Aorta (tissue), 5 donors: ENCODE results near the gene SAMD4A. TPM values are rescaled to one million over a fixed set of nuclear protein-coding genes. Genes with fewer than 3 reads are reported as not detected.
A peak's percentile ranks its signal among the peaks of the same experiment; 100 is the strongest.

Experiments used
- ATAC-seq: fragments of 200-7000 bp; cut with Tn5 transposase; one replicate; pipeline ENCODE4 v1.9.1; 2022; ENCODE audit warnings: moderate library complexity; ENCODE audit not compliant: low FRiP score
- DNase-seq, 2 donors: peaks; one replicate each; pipeline ENCODE4 v3.0.0-alpha.2; 2020
- H3K27ac ChIP-seq, 2 donors: one replicate each; pipeline ENCODE4 v1.5.1; 2013; ENCODE audit warnings: low read length in 2 of 2, mild to moderate bottlenecking in 2 of 2, moderate library complexity in 2 of 2, control low read depth in 1 of 2, inconsistent platforms in 1 of 2, low read depth in 1 of 2
- H3K27me3 ChIP-seq, 2 donors: one replicate each; pipeline ENCODE4 v1.6.1; 2013; ENCODE audit warnings: control low read depth in 1 of 2, low read length in 1 of 2, mild to moderate bottlenecking in 1 of 2, moderate library complexity in 1 of 2; ENCODE audit not compliant: insufficient read depth in 2 of 2, control insufficient read depth in 1 of 2
- H3K36me3 ChIP-seq, 2 donors: one replicate each; pipeline ENCODE4 v1.6.1; 2013; ENCODE audit warnings: control low read depth in 1 of 2, low read length in 1 of 2, mild to moderate bottlenecking in 1 of 2; ENCODE audit not compliant: insufficient read depth in 2 of 2, control insufficient read depth in 1 of 2
- H3K4me1 ChIP-seq, 2 donors: one replicate each; pipeline ENCODE4 v1.6.1; 2013; ENCODE audit warnings: low read length in 2 of 2, control low read depth in 1 of 2, mild to moderate bottlenecking in 1 of 2, moderate library complexity in 1 of 2; ENCODE audit not compliant: insufficient read depth in 2 of 2, control insufficient read depth in 1 of 2
- H3K4me3 ChIP-seq, 2 donors: one replicate each; pipeline ENCODE4 v1.5.1; 2013; ENCODE audit warnings: low read length in 2 of 2, control low read depth in 1 of 2, mild to moderate bottlenecking in 1 of 2
- H3K9me3 ChIP-seq: one replicate; pipeline ENCODE4 v1.6.1; 2013; ENCODE audit warnings: mild to moderate bottlenecking, low read length; ENCODE audit not compliant: control insufficient read depth
- WGBS, 2 donors: extraction: QIAGEN DNeasy Blood & Tissue Kit; methylation state at CpG; one replicate each; pipeline ENCODE4 v1.1.7; 2013; 5-methylcytosine and 5-hydroxymethylcytosine counted together
- intact Hi-C, 2 donors: fragments of 100-400 bp; cut with DNase I; formaldehyde crosslinking; loops; one replicate each; pipeline versions ENCODE4 v1.14.2 to v1.15.0; 2022
- polyA plus RNA-seq, 2 donors: library from polyadenylated mRNA; stranded (reverse); fragments of 200-250 nt; gene quantifications; one replicate each; pipeline ENCODE4 v1.2.3, GENCODE V29; 2013
- total RNA-seq, 2 donors: library from RNA; stranded (reverse); fragmentation: NEBNext Ultra II Directional; extraction: Animal tissue kit (Norgen Biotek cat#: 25700); gene quantifications; one replicate each; pipeline ENCODE4 v1.2.1, GENCODE V29; 2021
- donor health status: healthy with polysubstance abuse.
- donor health status: Bipolar disorder and iron deficiency.
- donor health status: DM: no; HTN: no; CAD: no.
- donor health status: DM: no; HTN: no; CAD: no.
- donor health status: DM: yes; HTN: yes; CAD: no.

The SAMD4A gene
- total and polyA plus RNA-seq, 4 donors, result 18.8 to 386 (median 102) TPM

GRCh38 chr14:54675236-54676128 is 108.6 kb downstream of the SAMD4A start:
- Histone ChIP-seq H3K27ac (peak overlapping the region; percentile 90 to 91), H3K4me3 (no peak overlapping the region), H3K9me3 (no peaks in the 10 kb centered on the region), H3K4me1 (peaks cover 9 to 17% of the 10 kb centered on the region in 2 donors), H3K36me3 (no peaks in the 10 kb centered on the region), H3K27me3 (no peaks in the 10 kb centered on the region)
- no peak for DNase-seq
- intact Hi-C loops, result loop anchor here in 1 of 2 donors (2.0 kb wide), 1 partner anchor 97 kb away; no protein-coding TSS in a partner anchor
- WGBS, 2 donors, result 28 to 32% methylated on average over 10 to 11 of the region's 11 CpGs
- ATAC-seq, result no peak

DNA sequence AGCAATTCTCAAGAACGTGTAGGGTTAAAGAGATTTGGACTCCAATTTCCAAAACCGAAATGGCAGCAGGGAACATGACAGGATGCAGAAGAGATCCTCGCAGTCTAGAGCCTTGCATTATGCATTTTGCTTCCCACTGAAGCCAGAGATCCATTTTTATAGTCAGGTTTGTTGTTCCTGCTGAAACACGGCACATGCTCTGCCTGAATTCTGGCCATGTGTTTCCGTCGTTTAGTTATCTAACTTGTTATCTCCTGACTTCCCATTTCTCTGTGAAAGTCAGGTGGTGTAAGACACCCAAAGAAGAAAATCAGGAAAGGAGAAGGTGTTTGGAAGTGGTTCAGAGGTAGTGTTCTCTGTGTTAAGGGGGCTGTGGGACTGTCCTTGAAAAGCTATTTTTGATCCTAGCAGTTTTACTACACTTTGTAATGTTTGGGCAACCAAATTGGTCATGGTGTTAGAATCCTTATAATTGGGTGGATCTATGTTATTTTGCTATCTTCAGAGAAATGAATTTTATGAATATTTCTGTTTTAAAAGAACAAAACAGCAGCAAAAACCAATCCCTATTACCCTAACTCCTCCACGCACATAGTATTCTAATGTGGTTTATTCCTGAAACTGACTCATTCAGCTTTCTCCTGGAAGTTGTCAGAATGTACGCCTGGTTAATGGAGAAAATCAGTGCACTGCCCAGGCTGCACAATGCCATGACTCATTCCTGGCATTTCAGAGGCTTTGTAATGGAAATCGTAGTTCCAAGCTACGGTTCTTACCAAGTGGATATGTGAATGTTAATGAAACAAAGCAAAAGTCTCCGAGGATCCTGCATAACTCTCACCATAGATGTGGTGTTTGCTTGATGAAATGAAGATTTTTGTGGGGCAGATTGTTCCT is 110.1 kb downstream of the SAMD4A start:
- intact Hi-C loops, result loop anchor here in 1 of 2 donors (2.0 kb wide), 1 partner anchor 96 kb away; no protein-coding TSS in a partner anchor
- Histone ChIP-seq H3K36me3 (no peaks in the 10 kb centered on the region), H3K4me3 (no peak overlapping the region), H3K4me1 (peaks cover 8 to 14% of the 10 kb centered on the region in 2 donors), H3K27ac (peak overlapping the region; percentile 91 to 99), H3K9me3 (no peaks in the 10 kb centered on the region), H3K27me3 (no peaks in the 10 kb centered on the region)
- WGBS, 2 donors, result 9 to 12% methylated on average over 11 of the region's 11 CpGs
- ATAC-seq (peak; percentile 92), DNase-seq (peak in 1 of 2 donors; percentile 65)

GRCh38 chr14:54680651-54681050 is 113.7 kb downstream of the SAMD4A start:
- H3K27ac ChIP-seq, result peak overlapping the region; percentile 20 to 29

DNA sequence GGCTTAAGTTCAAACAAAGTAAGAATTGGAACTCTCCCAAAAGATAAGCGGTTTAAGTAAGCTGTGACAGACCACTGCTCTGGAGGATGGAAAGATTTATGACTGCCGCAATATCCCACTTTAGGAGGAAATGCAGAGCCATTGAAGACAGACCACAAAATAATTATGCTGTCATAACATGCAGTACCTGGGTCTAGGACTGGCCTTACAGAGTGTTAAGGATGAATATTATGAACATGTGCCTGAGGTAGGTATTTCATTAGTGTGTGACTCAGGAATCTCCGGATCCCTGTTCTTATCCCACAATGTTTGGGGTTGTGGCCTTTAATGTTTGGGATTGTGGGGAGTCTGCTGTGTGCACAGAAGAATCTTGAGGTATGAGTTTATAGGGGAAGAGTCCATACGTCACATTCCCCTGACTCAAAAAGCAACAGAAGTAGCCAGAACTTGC is 114.9 kb downstream of the SAMD4A start:
- H3K4me1 ChIP-seq, result peaks cover 6 to 21% of the 10 kb centered on the region in 2 donors
- 89 to 91% methylated on average over 4 of the region's 4 CpGs for WGBS, 2 donors
- no peak for ATAC-seq

More at GRCh38 chr14:54680651-54681050, 113.7 kb downstream of the SAMD4A start:
- Histone ChIP-seq H3K27me3 (no peaks in the 10 kb centered on the region), H3K4me3 (no peak overlapping the region), H3K9me3 (no peaks in the 10 kb centered on the region), H3K36me3 (no peaks in the 10 kb centered on the region), H3K4me1 (peaks cover 4 to 23% of the 10 kb centered on the region in 2 donors)
- intact Hi-C loops, result no loop called here
- WGBS, 2 donors, result 53% methylated on average over 6 of the region's 6 CpGs
- no peak for DNase-seq
- ATAC-seq, result no peak

DNA sequence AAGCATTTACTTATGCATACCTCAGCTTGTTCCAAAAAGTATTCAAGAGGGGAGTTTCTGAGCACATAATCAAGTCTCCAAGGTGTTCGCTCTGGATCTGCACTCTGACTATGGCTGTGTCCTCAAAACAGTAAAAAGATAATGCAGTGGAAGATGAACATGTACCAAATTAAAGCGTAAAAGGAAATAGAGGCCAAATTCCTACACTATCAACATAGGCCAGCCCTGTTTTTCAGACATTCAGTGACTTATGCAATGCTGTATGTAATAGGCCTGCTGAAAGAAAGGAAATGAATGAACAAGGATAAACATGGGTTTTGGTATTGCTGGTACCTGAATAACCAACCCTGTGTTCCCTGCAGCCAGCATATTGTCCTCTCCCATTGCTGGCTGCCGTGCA is 115.7 kb downstream of the SAMD4A start:
- intact Hi-C loops, result no loop called here
- Histone ChIP-seq H3K36me3 (no peaks in the 10 kb centered on the region), H3K27ac (no peak overlapping the region), H3K4me3 (no peak overlapping the region), H3K27me3 (no peaks in the 10 kb centered on the region), H3K4me1 (peaks cover 6 to 25% of the 10 kb centered on the region in 2 donors), H3K9me3 (no peaks in the 10 kb centered on the region)
- WGBS, 2 donors, result 90% methylated on average over 3 of the region's 3 CpGs
- no peak for DNase-seq
- no peak for ATAC-seq

More for the DNA sequence above, 114.9 kb downstream of the SAMD4A start:
- Histone ChIP-seq H3K9me3 (no peaks in the 10 kb centered on the region), H3K4me3 (no peak overlapping the region), H3K27me3 (no peaks in the 10 kb centered on the region), H3K36me3 (no peaks in the 10 kb centered on the region), H3K27ac (peak overlapping the region in 1 of 2 donors; percentile 14)
- intact Hi-C loops, result no loop called here
- DNase-seq, result no peak

DNA sequence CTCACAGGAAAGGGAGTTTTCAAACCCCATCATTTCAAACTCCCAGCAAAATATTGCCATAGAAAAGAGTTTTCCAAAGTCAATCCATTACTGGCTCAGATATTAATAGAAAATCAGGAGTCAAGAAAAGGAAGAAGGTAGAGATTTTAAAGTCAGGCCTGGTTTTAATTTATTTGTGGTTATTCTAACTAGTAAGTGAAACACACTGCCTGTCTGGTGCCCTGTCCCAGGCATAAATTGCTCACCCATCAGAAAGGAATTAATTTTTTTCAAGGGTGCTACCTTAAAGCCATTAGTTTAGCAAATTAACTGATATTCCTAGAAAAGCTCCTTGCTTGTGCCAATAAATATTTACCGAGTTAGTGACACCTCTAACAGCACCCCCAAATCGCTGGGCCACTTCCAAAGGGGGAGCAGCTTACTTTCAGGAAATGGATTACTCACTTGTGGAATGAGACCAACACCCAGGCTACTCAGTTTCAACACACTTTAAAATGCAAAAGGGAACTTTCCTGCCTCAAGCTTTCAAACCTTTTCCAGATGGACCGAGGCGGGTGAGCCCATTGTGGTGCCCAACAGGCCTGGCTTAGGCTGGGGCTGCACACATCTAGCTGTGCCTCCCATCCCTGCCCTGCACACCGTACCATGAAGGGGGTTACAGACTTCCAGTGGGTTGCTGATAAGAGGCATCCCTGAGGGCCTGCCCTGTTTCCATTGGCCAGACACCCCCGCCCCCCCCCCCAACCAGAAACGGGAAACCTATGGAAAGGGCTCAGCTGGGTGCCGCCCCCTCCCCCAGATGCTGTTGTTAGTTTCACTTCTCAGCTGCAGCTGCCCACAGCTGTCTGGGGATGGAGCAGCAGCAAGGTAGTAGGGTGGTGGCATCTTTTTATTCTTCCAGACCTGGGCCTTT is 117.2 kb downstream of the SAMD4A start:
- intact Hi-C loops, result no loop called here
- Histone ChIP-seq H3K36me3 (no peaks in the 10 kb centered on the region), H3K9me3 (no peaks in the 10 kb centered on the region), H3K4me3 (no peak overlapping the region), H3K27ac (peak overlapping the region; percentile 77 to 99), H3K4me1 (peaks cover 7 to 24% of the 10 kb centered on the region in 2 donors), H3K27me3 (no peaks in the 10 kb centered on the region)
- peak; percentile 61 to 86 for DNase-seq
- WGBS, 2 donors, result 12 to 15% methylated on average over 8 of the region's 8 CpGs
- ATAC-seq, result peak; percentile 11

- ATAC-seq (no peak), DNase-seq (no peak)
- intact Hi-C loops, result loop anchor here in 1 of 2 donors (5.0 kb wide), 2 partner anchors 33 to 118 kb away; partner anchors contain the start of gene SAMD4A
- 78 to 80% methylated on average over 4 of the region's 4 CpGs for WGBS, 2 donors
- no peaks in the 10 kb centered on the region for H3K36me3 ChIP-seq
- no peaks in the 10 kb centered on the region for H3K9me3 ChIP-seq
- H3K4me1 ChIP-seq, result peaks cover 8 to 19% of the 10 kb centered on the region in 2 donors
- no peaks in the 10 kb centered on the region for H3K27me3 ChIP-seq
- peak overlapping the region; percentile 97 to 100 for H3K27ac ChIP-seq
- H3K4me3 ChIP-seq, result no peak overlapping the region
Measured at GRCh38 chr14:54685286-54685845, 118.4 kb downstream of the SAMD4A start.
